Limb (tissue), 2 donors: ENCODE results near the gene LRP4.

Experiments
- DNase-seq, 2 donors: peaks; one replicate each; pipeline ENCODE4 v3.0.0-alpha.2; 2016; ENCODE audit errors: extremely low spot score in 2 of 2

The LRP4 gene

DNA sequence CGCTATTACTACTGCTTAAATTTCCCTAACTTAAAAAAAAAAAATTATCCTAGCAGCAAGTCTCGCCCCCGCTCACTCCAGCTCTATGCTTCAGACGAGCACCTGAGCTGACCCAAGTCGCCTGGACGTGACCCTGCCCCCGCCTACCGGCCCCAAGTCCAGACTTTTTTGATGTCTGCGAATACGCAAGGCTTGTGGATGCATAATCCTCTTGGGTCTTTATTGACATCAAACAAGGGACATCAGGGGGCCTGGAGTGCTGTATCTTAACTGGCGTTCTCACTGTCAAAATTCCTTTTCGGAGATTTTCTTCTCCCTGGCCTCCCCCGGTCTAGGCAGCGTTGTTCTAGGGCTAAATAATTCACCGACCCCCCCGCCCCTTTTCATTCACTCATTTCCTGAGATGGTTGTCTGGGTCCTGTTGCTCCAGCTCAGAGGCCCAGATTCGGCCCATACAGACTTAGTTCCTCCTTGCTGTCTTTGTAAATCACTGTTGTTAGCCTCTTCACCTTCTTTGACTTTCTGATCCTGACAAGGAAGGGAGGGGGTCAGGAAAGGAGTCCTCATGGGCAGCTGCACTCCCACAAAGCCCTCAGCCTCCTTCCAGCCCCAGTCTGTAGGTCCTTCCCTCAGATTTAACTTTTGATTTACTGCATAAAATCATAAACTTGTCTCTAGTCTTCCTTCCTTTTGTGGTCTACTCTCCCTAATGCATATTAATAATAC is 601 bp upstream of the LRP4 start:
- no peak for DNase-seq

DNA sequence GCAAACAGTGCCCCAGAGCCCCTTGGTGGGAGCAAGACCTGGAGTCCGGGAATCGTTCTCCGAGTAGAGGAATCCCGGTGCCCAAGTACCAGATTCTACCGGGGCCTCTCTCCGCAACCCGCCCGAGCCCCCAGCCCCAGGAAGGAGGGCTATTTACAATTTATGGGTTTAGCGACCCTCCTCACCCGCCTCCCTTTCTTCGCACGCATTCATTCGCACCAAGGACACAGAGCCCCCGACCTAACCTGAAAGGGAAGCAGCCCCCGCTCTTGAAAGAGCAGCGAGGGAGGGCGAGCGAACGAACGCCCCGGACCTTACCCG is 628 bp downstream of the LRP4 start:
- peak in 1 of 2 donors; percentile 46 for DNase-seq

DNA sequence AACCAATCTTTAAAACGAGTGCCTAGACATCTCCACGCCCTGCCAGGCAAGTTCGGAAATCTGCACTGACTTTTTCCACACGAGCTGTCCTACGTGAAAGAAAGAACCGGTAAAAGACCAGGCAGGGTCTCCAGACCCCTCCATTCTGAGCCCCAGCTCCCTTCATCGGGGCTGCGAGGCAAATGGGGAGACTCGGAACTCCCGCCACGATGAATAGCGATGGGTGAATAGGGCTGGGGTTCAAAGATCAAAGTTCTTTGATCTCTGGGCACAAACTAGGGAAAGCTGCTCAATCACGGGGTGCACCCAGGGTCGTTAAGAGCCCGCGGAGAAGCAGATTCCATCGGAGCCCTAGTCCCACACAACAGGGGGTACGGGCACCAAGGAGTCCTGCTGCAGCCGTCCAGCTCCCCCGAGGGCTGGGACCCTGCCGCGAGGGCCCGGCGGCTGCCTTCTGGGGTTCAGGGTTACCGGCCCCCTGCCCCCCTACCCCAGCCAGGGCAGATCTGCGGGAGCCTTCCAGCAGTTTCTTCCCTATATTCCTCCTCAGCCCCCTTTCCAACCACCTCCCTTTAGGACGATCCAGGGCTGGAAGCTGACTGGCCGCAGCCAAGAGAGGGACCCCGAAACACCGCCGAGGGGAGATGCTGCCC is 1.1 kb downstream of the LRP4 start:
- DNase-seq: no peak

DNA sequence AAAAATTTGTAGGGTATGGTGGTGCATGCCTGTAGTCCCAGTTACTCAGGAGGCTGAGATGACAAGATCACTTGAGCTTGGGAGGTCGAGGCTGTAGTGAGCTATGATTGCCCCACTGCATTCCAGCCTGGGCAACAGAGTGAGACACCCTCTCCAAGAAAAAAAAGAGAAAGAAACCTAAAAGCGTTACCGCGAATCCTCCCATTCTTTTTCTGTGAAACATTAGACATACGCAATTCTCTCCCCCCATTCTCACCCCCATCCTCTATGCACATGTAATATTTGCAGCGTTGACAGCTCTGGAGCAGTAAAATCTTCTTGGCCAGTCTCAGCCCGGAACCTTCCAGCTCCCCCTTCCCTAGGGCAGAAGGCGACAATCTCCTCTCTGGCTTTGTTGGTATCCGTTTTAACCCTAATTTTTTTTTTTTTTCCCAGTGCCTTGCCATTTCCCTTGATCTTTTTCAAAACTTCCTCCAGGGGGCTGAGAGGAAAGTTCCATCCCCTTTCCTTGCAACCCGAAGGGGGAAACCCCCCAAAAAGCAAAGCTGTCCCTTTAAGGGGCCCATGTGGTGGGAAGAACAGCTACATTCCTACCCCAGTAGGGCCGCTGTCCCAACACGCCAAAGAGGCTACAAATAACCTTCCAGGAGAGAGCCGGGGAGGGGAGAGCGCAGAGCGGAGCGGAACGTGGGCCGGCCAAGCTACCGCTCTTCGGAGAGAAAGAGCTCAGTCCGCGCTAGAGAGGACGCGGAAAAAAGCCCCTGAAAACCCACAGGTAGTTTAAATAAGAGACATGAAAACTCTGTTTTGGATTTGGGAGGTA is 1.9 kb downstream of the LRP4 start:
- DNase-seq: peak; percentile 74 to 78

DNA sequence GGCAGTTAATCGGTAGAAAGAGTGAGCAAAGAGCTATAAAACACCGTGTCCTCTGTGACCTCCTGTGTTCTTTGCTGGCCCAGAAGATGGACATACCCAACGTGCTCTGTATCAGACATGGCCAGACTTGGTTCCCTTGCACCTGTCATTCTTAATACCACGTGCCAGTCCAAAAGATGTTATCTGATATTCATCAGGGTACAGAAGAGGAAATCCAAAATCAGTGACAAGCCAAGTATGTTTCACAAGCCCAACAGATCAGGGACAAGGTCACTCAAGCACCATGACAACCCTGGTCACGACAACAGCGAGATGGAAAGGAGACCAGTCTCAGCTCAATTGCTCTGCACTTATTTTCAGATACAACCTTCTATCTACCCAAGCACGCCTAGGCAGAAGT is 3.4 kb downstream of the LRP4 start:
- no peak for DNase-seq

DNA sequence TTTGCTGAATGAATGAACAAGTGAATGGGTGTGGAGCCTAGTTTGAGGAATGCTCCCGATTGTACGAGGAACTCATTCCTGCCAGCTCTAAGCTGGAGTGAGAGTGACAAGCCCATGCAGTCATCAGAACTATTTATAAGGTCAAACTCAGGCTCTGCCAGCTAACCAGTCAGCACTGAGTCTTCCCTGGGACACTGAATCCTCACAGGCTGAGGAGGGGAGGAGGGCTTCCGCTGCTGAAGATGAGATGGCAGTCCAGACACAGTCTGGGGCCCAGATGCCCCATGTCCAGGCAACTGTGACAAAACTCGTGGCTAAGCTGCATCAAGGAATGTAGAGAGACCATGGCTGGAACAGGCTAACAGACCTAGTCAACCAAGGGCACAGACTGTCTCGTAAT is 4.0 kb downstream of the LRP4 start:
- DNase-seq: no peak

DNA sequence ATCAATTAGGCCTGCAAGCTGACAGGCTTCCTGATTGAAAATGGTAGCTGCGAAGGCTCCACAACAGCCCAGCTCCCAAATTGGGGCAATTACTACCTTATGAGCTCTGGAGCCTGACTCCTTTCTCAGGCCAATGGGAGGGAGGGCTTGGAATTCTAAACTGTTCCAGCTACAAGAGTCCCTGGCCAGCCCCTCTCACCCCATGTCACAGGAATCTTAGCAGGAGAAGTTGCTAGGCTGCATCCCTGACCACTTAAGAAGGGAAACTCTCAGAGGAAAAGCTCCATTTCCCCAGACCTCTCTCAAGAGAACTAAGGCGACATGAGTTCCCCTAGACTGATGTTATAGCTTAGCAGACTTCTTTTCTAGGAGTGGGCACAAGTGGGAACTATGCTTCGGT is 4.9 kb downstream of the LRP4 start:
- no peak for DNase-seq

DNA sequence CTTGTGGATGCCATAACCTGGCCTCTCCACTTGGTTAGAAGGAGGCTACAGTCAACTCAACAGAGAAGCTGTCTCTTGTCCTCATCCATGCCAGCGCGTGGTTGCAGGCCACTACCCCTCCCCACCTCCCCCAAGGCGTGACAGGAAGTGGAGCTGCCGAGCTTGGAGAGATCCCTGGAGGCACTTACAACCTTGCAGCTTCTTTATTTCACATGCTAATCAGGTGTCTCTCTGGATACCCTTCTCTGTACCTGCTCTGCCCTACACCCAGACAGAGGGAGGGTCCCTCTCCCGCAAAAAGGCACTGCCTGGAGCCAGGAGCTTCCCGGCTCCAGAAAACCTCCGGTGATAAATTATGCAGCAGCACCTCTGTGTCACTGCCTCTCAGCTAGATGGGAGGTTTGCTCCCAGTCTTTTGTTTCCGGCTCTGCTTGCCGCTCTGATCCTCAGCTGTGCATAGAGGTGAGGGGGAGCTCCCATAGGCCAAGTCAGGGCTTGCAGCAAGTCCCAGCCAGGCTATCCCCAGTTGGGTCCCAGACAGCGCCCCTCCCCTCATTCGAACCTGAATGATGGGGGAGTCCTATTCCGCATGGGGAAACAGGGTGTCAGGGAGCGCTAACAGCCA is 5.7 kb downstream of the LRP4 start:
- peak in 1 of 2 donors; percentile 56 for DNase-seq

DNA sequence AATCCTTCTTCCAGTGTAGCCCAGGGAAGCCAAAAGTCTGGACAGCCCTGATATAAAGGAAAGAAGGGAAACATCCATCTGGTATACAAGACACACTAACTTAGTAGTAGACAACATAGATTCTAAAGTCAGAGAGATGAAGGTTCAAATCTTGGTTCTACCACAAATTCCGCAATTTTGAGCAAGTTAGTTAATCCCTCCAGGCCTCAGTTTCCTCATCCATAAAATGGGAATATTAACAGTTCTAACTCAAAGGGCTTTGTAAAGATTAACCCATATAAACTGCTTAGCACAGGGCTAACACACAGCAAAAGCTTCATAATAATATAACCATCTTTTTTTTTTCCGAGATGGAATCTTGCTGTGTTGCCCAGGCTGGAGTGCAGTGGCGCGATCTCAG is 10.7 kb downstream of the LRP4 start:
- no peak for DNase-seq

DNA sequence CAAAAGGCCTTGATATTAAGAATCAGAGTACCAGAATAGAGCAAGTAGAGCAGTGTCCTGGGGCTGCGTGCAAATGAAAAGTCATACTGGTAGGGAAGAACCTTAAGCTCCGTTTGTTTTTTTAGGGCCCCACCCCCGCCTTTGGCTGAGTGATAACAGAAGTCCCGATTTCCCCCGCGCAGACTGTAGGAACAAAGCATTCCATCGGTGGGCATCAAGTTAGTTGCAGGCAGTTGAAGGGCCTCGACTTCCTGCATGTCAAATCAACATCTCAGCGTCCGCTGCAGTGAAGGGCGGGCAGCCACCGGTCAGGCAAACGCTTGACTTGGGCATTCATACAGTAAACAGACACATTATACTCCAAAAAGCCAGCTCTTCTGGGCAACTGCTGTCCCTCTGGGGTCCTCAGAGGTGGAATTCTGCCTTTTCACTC is 11.7 kb downstream of the LRP4 start:
- no peak for DNase-seq

DNA sequence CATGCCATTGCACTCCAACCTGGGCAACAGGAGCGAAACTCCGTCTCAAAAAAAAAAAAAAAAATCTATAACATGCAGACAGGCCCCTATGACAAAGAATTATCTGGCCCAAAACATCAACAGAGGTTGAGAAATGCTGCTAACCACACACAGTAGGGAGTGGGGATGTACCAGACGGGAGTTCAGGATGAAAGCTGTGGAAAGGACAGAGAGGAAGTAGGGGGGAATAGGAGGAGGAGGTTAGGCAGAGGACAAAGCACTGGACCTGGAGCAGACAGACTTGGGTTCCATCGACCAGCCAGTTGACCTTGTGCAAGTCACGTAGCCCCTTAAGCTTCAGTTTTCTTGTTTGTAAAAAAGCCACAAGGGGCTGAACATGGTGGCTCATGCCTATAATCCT is 12.5 kb downstream of the LRP4 start:
- DNase-seq: no peak

DNA sequence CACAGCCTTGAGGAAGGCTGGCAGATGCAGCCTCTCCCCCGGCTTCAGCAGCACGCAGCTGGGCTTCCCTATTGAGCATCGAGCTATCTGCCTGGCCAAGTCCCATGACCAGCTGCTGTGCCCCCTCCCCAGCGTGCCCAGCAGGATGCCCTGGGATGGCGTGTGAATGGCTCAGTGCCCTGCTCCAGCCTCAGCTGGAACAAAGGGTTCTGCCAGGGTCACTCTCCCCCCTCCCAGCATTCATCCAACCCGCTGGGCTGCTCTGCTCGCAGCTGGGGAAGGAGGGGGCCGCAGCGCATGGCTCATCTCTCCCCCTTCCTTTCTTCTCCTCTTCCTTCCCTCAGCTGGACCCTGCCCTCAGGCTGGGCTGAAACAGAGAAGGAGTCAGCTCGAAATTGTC is 14.5 kb downstream of the LRP4 start:
- DNase-seq: peak in 1 of 2 donors; percentile 57

DNA sequence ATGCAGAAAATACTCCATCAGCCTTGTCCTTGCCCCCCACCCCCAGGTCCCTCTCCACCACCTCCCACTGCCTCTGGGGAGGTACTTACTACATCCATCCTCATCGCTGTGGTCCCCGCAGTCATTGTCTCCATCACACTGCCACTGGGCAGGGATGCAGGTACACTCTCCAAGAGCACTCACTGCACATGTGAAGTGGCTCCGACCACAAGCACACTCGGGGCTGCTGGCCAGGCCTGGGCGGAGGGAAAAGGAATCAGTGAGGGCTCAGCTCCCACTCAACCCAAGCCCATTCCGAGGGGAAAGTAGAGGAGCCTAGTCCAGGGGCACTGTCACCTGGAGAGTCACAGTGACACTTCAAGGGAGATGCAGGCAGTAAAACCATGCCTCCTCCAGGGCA is 15.7 kb downstream of the LRP4 start:
- no peak for DNase-seq

DNA sequence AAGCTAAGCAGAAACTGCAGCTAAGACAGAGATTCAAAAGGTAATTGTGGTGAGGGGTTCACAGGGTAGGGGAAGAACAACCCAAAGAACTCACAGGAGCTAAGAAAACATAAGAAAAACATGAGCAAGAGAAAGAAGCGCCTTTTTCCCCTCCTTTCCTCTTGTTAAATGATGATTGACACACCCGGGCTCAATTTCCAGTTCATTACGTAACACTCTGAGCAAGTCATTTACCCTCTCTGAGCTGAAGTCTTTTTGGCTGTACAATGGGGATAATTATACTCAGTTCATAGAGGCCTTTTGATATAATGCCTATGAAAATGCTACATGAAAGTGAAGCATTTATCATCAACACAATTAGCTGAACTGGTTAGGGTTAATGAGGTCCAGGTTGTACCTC is 17.2 kb downstream of the LRP4 start:
- no peak for DNase-seq

DNA sequence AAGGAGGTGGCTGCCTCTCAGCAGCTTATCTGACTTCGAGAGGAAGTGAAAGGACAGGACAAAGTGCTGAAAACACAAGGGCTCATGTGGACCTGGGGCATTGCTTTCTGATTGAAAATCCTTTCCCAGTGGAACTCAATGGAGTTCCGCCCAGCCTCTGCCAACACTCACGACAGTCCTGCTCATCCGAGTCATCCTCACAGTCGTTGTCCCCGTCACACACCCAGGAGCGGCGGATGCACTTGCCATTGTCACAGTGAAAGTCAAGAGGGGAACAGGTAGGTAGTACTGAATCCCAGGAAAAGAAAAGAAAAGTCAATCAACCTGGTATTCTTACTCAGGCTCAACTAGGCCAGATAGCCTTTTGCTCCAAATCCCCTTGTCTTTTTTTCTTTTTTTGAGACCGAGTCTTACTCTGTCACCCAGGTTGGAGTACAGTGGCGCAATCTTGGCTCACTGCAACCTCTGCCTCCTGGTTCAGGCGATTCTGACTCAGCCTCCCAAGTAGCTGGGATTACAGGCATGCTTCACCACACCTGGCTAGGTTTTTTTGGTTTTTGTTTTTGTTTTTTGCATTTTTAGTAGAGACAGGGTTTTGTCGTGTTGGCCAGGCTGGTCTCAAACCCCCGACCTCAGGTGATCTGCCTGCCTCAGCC is 18.1 kb downstream of the LRP4 start:
- DNase-seq: no peak

DNA sequence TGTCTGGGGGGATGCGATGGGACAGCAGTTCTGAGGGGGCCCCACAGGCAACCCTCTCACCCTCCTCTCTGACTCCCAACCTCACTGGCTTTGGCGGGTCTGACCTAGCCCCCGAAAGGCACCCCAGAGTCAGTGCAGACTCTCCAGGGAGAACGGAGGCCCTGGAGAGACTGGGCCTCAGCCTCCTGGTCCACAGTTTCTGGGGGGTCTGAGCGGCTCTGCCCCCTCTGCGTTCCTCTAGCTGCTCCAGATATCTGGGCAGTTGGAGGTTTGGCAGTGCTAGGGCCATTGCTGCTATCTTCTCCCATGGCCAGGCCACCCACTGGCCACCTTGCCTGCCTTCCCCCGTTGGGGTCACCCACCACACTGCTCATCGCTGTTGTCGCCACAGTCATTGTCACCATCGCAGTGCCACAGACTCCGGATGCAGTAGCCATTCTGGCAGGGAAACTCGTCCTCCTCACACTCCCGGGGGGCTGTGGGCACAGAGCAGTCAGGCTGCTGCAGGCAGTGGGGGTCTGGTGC is 18.8 kb downstream of the LRP4 start:
- DNase-seq: no peak

DNA sequence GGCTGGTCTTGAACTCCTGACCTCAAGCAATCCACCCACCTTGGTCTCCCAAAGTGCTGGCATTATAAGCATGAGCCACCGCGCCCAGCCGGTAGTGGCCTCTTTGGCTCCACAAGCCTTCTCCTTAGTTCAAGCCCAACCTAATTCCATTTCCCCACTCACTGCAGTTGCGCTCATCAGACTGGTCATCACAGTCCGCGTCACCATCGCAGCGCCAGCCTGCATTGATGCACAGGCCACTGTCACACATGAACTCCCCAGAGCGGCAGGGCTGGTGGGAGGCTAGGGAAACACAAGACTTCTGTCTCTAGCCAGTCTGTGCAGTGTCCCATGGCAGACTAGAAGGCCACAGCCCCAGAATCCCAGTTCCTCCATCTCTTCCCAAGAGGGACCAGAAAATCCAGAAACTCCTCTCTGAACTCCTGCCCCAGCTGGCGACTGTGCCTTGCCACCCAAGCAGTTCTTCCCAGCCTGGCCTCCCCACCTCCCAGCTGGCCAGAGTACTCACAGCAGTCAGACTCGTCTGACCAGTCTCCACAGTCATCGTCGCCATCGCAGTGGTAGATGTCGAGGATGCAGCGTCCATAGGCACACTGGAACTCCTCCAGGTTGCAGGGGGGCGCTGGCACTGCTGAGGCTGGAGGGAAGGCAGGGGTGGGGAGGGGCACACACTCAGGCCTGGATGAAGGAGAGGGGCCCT is 19.8 kb downstream of the LRP4 start:
- no peak for DNase-seq

DNA sequence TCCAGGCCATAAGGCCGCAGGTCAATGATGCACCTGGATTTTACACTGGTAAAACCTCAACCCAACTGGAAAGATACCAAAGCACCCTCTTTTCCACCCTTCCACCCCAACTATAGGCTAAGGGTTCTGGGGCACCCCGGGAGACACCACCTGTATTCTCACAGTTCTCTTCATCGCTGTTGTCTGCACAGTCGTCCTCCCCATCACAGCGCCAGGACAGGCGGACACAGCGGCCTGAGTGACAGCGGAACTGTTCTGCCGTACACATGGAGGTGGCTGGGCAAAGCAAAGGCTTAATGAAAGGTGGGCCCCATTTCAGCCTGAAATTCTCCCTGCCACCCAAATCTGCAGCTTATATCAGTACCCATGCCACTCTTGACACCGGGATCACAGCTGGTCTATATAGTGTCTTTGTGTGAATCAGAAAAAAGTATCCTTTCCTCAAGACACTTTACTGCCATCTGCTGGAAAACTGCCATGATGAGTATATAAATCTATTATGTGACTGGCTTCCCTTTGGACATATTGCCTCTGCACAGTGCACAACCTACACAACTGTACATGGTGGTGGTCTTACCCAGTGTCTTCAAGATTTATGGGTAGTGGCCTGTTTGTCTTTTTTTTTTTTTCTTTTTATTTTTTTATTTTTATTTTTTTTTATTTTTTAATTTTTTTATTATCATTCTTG is 21.5 kb downstream of the LRP4 start:
- DNase-seq: no peak

DNA sequence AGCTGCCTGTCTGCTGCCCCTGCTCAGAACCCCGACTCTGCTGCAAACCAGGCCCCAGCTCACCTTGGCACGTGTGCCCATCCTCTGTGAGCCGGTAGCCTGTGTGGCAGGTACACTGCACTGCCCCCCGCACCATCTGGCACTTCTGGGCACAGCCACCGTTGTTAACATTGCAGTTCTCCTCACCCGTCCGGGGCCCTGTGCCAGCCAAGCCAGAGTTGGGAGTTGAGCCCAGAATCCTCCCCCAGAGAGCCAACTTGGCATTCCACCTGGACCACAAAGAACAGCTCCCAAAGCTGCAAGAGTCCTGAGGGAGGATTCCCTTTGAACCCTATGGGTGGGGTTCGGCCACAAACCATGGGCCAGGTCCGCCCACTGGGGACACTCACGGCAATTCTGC is 22.5 kb downstream of the LRP4 start:
- DNase-seq: no peak

DNA sequence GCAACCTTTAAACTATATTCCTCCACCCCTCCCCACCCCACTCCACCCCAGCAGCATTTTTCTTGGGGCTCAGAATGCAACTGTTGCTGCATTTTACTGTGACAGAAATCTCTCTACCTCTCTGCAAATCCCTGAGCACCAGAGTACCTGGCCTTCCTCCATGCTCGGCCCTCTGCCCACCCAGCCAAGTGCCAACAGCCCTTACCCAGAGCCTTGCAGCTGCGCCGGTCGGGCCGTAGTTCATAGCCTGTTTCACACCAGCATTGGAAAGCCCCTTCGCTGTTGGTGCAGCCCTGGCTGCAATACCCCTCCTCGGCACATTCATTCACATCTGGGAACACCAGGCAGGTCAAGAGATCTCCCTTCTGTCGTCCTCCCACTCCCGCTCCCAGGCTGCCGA is 23.4 kb downstream of the LRP4 start:
- no peak for DNase-seq
